Adrenal gland (tissue), 12 donors: ENCODE measurements around the gene DLGAP4. TPM values are rescaled to one million over a fixed set of nuclear protein-coding genes. Genes with fewer than 3 reads are reported as not detected.
A peak's percentile ranks its signal among the peaks of the same experiment; 100 is the strongest.

ENCODE experiments used
- DNase-seq, 7 donors: peaks; one replicate each; pipeline ENCODE4 v3.0.0-alpha.2; 2019 to 2020
- H3K27ac ChIP-seq, 5 donors: fragments of 200-600 bp; sonication (generic) in 4 of 5; 1 replicate in 3 of 5; 2 replicates in 2 of 5; pipeline versions ENCODE4 v1.5.1 to v1.8.0; 2016 to 2020; ENCODE audit warnings: mild to moderate bottlenecking in 1 of 5
- H3K27me3 ChIP-seq: fragments of 200-600 bp; 2 replicates; pipeline ENCODE4 v1.8.0; 2021
- H3K36me3 ChIP-seq, 2 donors: fragments of 200-600 bp; replicated peaks in 1 of 2; 1 replicate in 1 of 2; 2 replicates in 1 of 2; pipeline versions ENCODE4 v1.5.1 to v1.8.0; 2018 to 2022
- H3K4me1 ChIP-seq, 2 donors: fragments of 200-600 bp; replicated peaks in 1 of 2; 1 replicate in 1 of 2; 2 replicates in 1 of 2; pipeline versions ENCODE4 v1.5.1 to v1.8.0; 2018 to 2021
- H3K4me3 ChIP-seq, 4 donors: fragments of 200-600 bp; sonication (generic) in 3 of 4; one replicate each; pipeline ENCODE4 v1.5.1; 2016 to 2018
- H3K9me3 ChIP-seq, 3 donors: fragments of 200-600 bp; sonication (generic) in 1 of 3; replicated peaks in 1 of 3; 1 replicate in 2 of 3; 2 replicates in 1 of 3; pipeline versions ENCODE4 v1.5.1 to v1.8.0; 2016 to 2021
- POLR2A ChIP-seq, 2 donors: fragments of 450-650 bp; IDR thresholded peaks; one replicate each; pipeline ENCODE4 v1.6.1; 2017; ENCODE audit warnings: antibody characterized with exemption in 2 of 2, mild to moderate bottlenecking in 2 of 2, moderate library complexity in 1 of 2
- WGBS, 4 donors: extraction: QIAGEN DNeasy Blood & Tissue Kit in 2 of 4; methylation state at CpG; one replicate each; pipeline versions ENCODE4 v1.1.5 to v1.1.7; 2013 to 2017; 5-methylcytosine and 5-hydroxymethylcytosine counted together
- intact Hi-C, 2 donors: fragments of 100-400 bp; cut with DNase I; formaldehyde crosslinking; loops; one replicate each; pipeline versions ENCODE4 v1.14.1 to v1.15.0; 2022 to 2023
- polyA plus RNA-seq, 3 donors: library from polyadenylated mRNA; stranded (reverse); fragments of 200-250 nt in 2 of 3; fragments of 350-450 nt in 1 of 3; fragmentation: Illumina TruSeq in 1 of 3; extraction: RNeasy Lipid Tissue Mini Kit (QIAGEN cat#74804) in 1 of 3; gene quantifications; one replicate each; pipeline ENCODE4 v1.2.3, GENCODE V29; 2013 to 2014
- total RNA-seq, 9 donors: library from RNA; depleted of rRNA in 4 of 9; stranded (reverse); fragments of >200 nt in 4 of 9; fragments of 120-200 nt in 1 of 9; fragmentation: NEBNext Ultra II Directional in 1 of 9; extraction: Animal tissue kit (Norgen Biotek cat#: 25700) in 1 of 9; gene quantifications; one replicate each; pipeline versions ENCODE4 v1.1.0 to v1.2.4, GENCODE V29; 2013 to 2023
- TF ChIP-seq, protein P1 (sequence below), 6 experiments: fragments of 450-650 bp in 4 of 6; fragments of 200-600 bp in 2 of 6; sonication (generic) in 1 of 6; IDR thresholded peaks; 1 replicate in 5 of 6; 2 replicates in 1 of 6; pipeline versions ENCODE4 v1.5.1 to v1.8.0; 2016 to 2021; ENCODE audit warnings: antibody characterized with exemption in 6 of 6, mild to moderate bottlenecking in 2 of 6, moderate library complexity in 1 of 6
- donor health status: healthy with polysubstance abuse.
- donor health status: Bipolar disorder and iron deficiency.
- donor health status: DM: yes; HTN: yes; CAD: no.
- donor health status: DM: no; HTN: no; CAD: no.
- donor health status: DM: no; HTN: no; CAD: no.
- donor health status: DM: yes; HTN: yes; CAD: no.

Gene DLGAP4
- total and polyA plus RNA-seq, 12 donors, result 13.5 to 95.2 (median 64.0) TPM

DNA sequence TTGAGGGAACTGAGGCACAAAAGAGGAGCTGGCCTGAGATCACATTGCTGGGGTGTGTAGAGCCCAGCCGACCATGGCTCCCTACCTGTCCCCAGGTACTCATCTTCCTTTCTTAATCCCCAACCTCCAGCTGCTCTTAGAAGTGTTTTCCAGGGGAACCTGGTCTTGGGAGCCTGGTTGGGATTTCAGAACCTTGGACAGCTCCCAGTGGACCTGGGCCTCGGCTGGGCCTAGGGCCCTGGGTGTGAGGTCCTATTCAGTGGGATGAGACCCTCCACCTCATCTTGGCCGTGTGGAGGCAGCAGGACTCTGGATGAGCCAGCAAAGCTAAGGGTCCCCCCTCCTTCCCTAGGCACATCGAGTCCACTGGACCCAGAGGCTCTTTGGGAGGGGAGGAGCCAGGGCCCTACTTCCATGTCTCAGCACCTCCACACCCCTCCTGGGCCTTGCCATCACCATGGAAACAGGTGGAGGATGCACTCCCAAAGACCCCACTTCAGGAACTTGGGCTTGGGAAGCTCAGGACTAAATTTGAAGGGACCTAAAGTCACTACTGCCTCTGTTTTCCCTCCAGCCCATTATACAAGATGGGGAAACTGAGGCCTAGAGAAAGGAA, 38.5 kb downstream of the DLGAP4 start:
- TF ChIP-seq, protein P1, sequence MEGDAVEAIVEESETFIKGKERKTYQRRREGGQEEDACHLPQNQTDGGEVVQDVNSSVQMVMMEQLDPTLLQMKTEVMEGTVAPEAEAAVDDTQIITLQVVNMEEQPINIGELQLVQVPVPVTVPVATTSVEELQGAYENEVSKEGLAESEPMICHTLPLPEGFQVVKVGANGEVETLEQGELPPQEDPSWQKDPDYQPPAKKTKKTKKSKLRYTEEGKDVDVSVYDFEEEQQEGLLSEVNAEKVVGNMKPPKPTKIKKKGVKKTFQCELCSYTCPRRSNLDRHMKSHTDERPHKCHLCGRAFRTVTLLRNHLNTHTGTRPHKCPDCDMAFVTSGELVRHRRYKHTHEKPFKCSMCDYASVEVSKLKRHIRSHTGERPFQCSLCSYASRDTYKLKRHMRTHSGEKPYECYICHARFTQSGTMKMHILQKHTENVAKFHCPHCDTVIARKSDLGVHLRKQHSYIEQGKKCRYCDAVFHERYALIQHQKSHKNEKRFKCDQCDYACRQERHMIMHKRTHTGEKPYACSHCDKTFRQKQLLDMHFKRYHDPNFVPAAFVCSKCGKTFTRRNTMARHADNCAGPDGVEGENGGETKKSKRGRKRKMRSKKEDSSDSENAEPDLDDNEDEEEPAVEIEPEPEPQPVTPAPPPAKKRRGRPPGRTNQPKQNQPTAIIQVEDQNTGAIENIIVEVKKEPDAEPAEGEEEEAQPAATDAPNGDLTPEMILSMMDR (IDR thresholded peaks at IDR 0.05), result no peak
- no peak for TF ChIP-seq POLR2A (IDR thresholded peaks at IDR 0.05)
- Histone ChIP-seq H3K9me3 (no peaks in the 10 kb centered on the region), H3K4me1 (no peaks in the 10 kb centered on the region), H3K36me3 (no peaks in the 10 kb centered on the region), H3K27me3 (no peaks in the 10 kb centered on the region), H3K4me3 (no peak overlapping the region), H3K27ac (no peak overlapping the region)
- WGBS, 4 donors, result 14 to 30% (median 28%) methylated on average over 2 to 4 of the region's 4 CpGs
- peak; percentile 50 to 70 (median 59) for DNase-seq
- intact Hi-C loops, result no loop called here

- 89 to 95% (median 94%) methylated on average over 3 of the region's 3 CpGs for WGBS, 4 donors
- no peaks in the 10 kb centered on the region for H3K36me3 ChIP-seq
- H3K27ac ChIP-seq, result no peak overlapping the region
- no peak for TF ChIP-seq POLR2A (IDR thresholded peaks at IDR 0.05)
- TF ChIP-seq, protein P1 (IDR thresholded peaks at IDR 0.05), result no peak
- H3K9me3 ChIP-seq, result no peaks in the 10 kb centered on the region
- intact Hi-C loops, result no loop called here
- DNase-seq, result no peak
- H3K27me3 ChIP-seq, result no peaks in the 10 kb centered on the region
- no peak overlapping the region for H3K4me3 ChIP-seq
- H3K4me1 ChIP-seq, result no peaks in the 10 kb centered on the region
Measured at GRCh38 chr20:36346256-36346655, 40.1 kb downstream of the DLGAP4 start.

DNA sequence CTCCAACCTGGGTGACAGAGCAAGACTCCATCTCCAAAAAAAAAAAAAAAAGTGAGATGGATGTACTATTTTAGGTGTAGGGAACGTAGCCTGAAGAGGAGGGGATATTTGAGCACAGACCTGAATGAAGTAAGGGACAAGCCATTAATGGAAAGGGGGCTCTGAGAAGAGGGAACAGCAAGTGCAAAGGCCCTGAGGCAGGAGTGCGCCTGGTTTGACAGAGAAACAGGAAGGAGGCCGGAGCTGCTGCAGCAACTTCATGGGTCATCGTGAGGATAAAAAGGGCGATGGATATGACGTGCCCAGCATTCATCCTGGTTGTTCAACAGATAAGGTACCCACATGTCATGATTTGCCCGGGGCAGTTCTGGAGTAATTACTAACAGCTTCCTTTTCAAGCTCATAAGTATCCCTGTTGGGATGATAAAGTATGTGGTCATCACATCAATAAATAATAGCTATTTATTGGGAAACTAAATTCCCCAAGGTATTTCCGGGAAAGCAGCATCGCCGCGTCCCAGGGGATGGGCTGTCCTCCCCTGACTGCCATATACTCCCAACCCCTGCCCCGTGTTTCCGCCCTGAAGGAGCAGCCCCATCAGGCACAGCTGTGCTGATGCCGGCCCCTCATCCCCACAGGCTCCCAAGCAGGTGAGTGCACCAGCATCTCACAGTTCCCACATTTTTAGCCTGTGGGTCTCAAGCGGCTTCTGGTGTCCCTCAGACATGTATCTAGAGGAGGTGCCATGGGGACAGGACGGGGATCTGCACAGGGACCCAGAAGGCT, 43.4 kb downstream of the DLGAP4 start:
- no peaks in the 10 kb centered on the region for H3K9me3 ChIP-seq
- no peak overlapping the region for H3K27ac ChIP-seq
- 78 to 81% (median 80%) methylated on average over 16 of the region's 16 CpGs for WGBS, 4 donors
- H3K4me3 ChIP-seq, result no peak overlapping the region
- H3K27me3 ChIP-seq, result no peaks in the 10 kb centered on the region
- no peaks in the 10 kb centered on the region for H3K36me3 ChIP-seq
- TF ChIP-seq, protein P1 (IDR thresholded peaks at IDR 0.05), result no peak
- no peak for TF ChIP-seq POLR2A (IDR thresholded peaks at IDR 0.05)
- peak in 1 of 7 donors; percentile 64 for DNase-seq
- no peaks in the 10 kb centered on the region for H3K4me1 ChIP-seq
- intact Hi-C loops, result no loop called here

DNA sequence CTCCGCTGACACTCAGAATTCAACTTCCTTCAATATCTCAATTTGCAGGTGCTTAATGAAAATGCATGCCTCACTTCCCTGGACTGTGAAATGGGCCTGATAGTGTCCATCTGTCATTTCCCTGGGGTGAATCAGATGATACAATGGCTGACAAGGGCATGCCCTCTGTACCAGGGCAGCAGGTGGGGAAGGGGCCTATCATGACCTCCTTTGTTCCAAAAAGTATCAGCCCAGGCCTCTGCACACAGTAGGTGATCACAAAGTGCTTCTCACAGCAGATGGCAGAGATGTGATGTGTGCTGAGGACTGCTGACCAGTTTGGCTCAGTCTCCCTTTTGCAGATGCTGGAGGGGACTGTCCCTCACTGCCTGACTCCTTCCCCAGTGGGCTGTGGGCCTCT, 44.3 kb downstream of the DLGAP4 start:
- H3K36me3 ChIP-seq, result no peaks in the 10 kb centered on the region
- H3K9me3 ChIP-seq, result no peaks in the 10 kb centered on the region
- no peaks in the 10 kb centered on the region for H3K4me1 ChIP-seq
- 89 to 96% (median 95%) methylated on average over 1 of the region's 1 CpG; no CpG with 5 or more reads in 1 of the 4 donors for WGBS, 4 donors
- no peaks in the 10 kb centered on the region for H3K27me3 ChIP-seq
- no peak for DNase-seq
- H3K27ac ChIP-seq, result no peak overlapping the region
- H3K4me3 ChIP-seq, result no peak overlapping the region
- TF ChIP-seq, protein P1 (IDR thresholded peaks at IDR 0.05), result no peak
- no peak for TF ChIP-seq POLR2A (IDR thresholded peaks at IDR 0.05)
- intact Hi-C loops, result no loop called here
